Measurements from ENCODE around the gene TSEN54. TPM values are rescaled to one million over a fixed set of nuclear protein-coding genes. Genes with fewer than 3 reads are reported as not detected.

The TSEN54 gene
- total and polyA plus RNA-seq, 12 donors: 17.9 to 67.8 (median 26.4) TPM

- Histone ChIP-seq H3K27me3 (no peaks in the 10 kb centered on the region), H3K4me3 (no peak overlapping the region), H3K4me1 (replicated peaks in 1 of 2) (peaks cover 13 to 42% of the 10 kb centered on the region in 2 donors), H3K27ac (peak overlapping the region in 3 of 5 donors; percentile 32 to 93 (median 46)), H3K36me3 (replicated peaks in 1 of 2) (peaks cover 0 to 47% of the 10 kb centered on the region in 2 donors), H3K9me3 (replicated peaks in 1 of 3) (no peaks in the 10 kb centered on the region)
- DNase-seq: peak in 1 of 7 donors; percentile 52
- intact Hi-C loops (cut with DNase I): no loop called here
- TF ChIP-seq CTCF (IDR thresholded peaks at IDR 0.05) (no peak), POLR2A (IDR thresholded peaks at IDR 0.05) (no peak)
- WGBS, 4 donors: 62 to 76% (median 70%) methylated on average over 8 to 27 of the region's 27 CpGs
Measured at GRCh38 chr17:75507733-75508719, 8.3 kb upstream of the TSEN54 start.

DNA sequence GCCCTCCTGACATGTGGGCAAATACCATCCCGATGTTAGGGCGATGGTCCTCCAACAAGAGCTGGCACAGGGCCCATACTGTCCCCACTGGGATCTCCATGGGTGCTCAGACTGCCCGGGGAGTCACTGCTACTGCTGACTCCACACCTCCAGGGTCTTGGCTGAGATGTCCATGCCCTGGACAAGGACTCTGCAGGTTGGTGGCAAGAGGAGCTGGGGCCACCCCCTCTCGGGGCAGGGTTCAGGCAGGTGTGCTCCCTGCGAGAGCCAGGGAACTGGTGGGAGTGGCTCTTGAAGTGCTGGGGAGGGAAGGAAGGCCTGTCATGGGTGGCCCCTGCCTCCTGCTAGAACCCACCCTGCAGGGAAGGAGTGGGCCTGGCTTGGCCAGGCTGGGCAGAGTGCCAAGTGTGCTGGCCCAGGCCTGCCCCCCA is 7.4 kb upstream of the TSEN54 start:
- Histone ChIP-seq H3K27me3 (no peaks in the 10 kb centered on the region), H3K4me1 (replicated peaks in 1 of 2) (peaks cover 20 to 51% of the 10 kb centered on the region in 2 donors), H3K36me3 (replicated peaks in 1 of 2) (peaks cover 0 to 39% of the 10 kb centered on the region in 2 donors), H3K4me3 (no peak overlapping the region), H3K9me3 (replicated peaks in 1 of 3) (no peaks in the 10 kb centered on the region), H3K27ac (peak overlapping the region in 3 of 5 donors; percentile 32 to 93 (median 46))
- TF ChIP-seq POLR2A (IDR thresholded peaks at IDR 0.05): no peak
- TF ChIP-seq CTCF (IDR thresholded peaks at IDR 0.05): no peak
- DNase-seq: peak in 1 of 7 donors; percentile 51
- WGBS, 4 donors: 56 to 67% (median 63%) methylated on average over 1 to 5 of the region's 5 CpGs; no CpG with 5 or more reads in 1 of the 4 donors
- intact Hi-C loops (cut with DNase I): no loop called here

- H3K27me3 ChIP-seq: no peaks in the 10 kb centered on the region
- peaks cover 0 to 32% of the 10 kb centered on the region in 2 donors for H3K36me3 ChIP-seq (replicated peaks in 1 of 2)
- no peak for TF ChIP-seq CTCF (IDR thresholded peaks at IDR 0.05)
- TF ChIP-seq POLR2A (IDR thresholded peaks at IDR 0.05): peak in 1 of 2 donors; percentile 22
- peak overlapping the region in 1 of 4 donors; percentile 2 for H3K4me3 ChIP-seq
- intact Hi-C loops (cut with DNase I): loop anchor here in 1 of 2 donors (5.0 to 10.0 kb wide), 2 partner anchors 32 to 185 kb away; no protein-coding TSS in a partner anchor
- peak overlapping the region in 4 of 5 donors; percentile 13 to 93 (median 39) for H3K27ac ChIP-seq
- WGBS, 4 donors: 62 to 80% (median 73%) methylated on average over 7 to 19 of the region's 19 CpGs
- DNase-seq: peak in 5 of 7 donors; percentile 59 to 81 (median 61)
- no peaks in the 10 kb centered on the region for H3K9me3 ChIP-seq (replicated peaks in 1 of 3)
- H3K4me1 ChIP-seq (replicated peaks in 1 of 2): peaks cover 26 to 58% of the 10 kb centered on the region in 2 donors
Measured at GRCh38 chr17:75509528-75510258, 6.6 kb upstream of the TSEN54 start.

DNA sequence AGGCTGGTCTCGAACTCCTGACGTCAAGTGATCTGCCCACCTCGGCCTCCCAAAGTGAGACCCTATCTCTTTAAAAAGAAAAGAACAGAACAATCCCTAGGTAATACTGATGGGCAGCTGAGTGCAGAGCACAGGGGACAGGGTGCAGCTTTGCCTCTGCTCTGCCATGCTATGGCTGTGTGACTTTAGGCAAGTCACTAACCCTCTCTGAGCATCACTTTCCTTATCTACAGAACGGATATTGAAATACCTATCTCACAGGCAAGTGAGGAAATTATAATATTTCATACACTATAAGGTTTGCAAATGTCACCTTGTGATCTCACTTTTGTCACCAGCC is 5.1 kb upstream of the TSEN54 start:
- Histone ChIP-seq H3K4me1 (replicated peaks in 1 of 2) (peaks cover 26 to 59% of the 10 kb centered on the region in 2 donors), H3K4me3 (peak overlapping the region in 1 of 4 donors; percentile 28)

More for the DNA sequence above, 5.1 kb upstream of the TSEN54 start:
- no peak for DNase-seq
- Histone ChIP-seq H3K27ac (peak overlapping the region in 3 of 5 donors; percentile 21 to 93 (median 86)), H3K36me3 (replicated peaks in 1 of 2) (peaks cover 0 to 18% of the 10 kb centered on the region in 2 donors), H3K27me3 (no peaks in the 10 kb centered on the region), H3K9me3 (replicated peaks in 1 of 3) (no peaks in the 10 kb centered on the region)
- TF ChIP-seq POLR2A (IDR thresholded peaks at IDR 0.05) (no peak), CTCF (IDR thresholded peaks at IDR 0.05) (no peak)
- 76 to 83% (median 76%) methylated on average over 4 of the region's 4 CpGs for WGBS, 4 donors
- intact Hi-C loops (cut with DNase I): loop anchor here in 1 of 2 donors (5.0 to 10.0 kb wide), 2 partner anchors 34 to 186 kb away; no protein-coding TSS in a partner anchor
